A549 treated with GW870086 at 1 μM for 4 hours (cell line): ENCODE measurements around the gene TXK. TPM values are rescaled to one million over a fixed set of nuclear protein-coding genes. Genes with fewer than 3 reads are reported as not detected.

Experiments used
- total RNA-seq: library from RNA; stranded (reverse); fragments of 200-300 nt; extraction: Qiagen RNA extraction; gene quantifications from 5 replicates; pipeline ENCODE4 v1.2.3, GENCODE V29; 2022; ENCODE audit warnings: low read depth

Gene TXK
- total RNA-seq = 0.10 to 0.34 TPM (median 0.24 TPM) in 4 of 5 replicates, not detected in the other

GRCh38 chr4:48134081-48134480 lies at the start of gene TXK:
TXK (minus strand) TSS chr4:48134250; CDS start chr4:48134170, 80 bp downstream.

Other genes with a start within 250 kb of the TXK start
- 5.4 to 7.7 TPM (median 6.3 TPM) in 5 replicates for gene NFXL1, start 219.7 kb downstream of the TXK start, total RNA-seq
- gene CNGA1, start 117.6 kb downstream of the TXK start, total RNA-seq = not detected in 5 replicates
- 0.65 to 1.3 TPM (median 0.86 TPM) in 5 replicates for gene NIPAL1, start 117.5 kb downstream of the TXK start, total RNA-seq
- 2.3 to 2.9 TPM (median 2.3 TPM) in 5 replicates for gene TEC, start 135.6 kb upstream of the TXK start, total RNA-seq
- 16.6 to 22.8 TPM (median 18.3 TPM) in 5 replicates for gene SLAIN2, start 207.3 kb upstream of the TXK start, total RNA-seq